ENCODE results near the gene VEGFC.

- no peak for TF ChIP-seq CTCF (IDR thresholded peaks at IDR 0.05)
- no peak for TF ChIP-seq POLR2A (IDR thresholded peaks at IDR 0.05)
These were observed 8.3 kb upstream of the VEGFC start for GRCh38 chr4:176800891-176801534.
